Mesenteric fat pad (tissue), 1 donor: ENCODE data around the gene IL1RAP. TPM values are rescaled to one million over a fixed set of nuclear protein-coding genes. Genes with fewer than 3 reads are reported as not detected.

ENCODE experiments used
- DNase-seq: peaks from one replicate; pipeline ENCODE4 v3.0.0-alpha.2; 2020; ENCODE audit warnings: low spot score
- total RNA-seq: library from RNA; stranded (reverse); fragmentation: NEBNext Ultra II Directional; extraction: Animal tissue kit (Norgen Biotek cat#: 25700); gene quantifications from one replicate; pipeline ENCODE4 v1.2.1, GENCODE V29; 2021
- donor health status: DM: yes; HTN: yes; CAD: no.

The IL1RAP gene
- total RNA-seq, 1 donor from 2014 or later = 21.5 TPM

DNA sequence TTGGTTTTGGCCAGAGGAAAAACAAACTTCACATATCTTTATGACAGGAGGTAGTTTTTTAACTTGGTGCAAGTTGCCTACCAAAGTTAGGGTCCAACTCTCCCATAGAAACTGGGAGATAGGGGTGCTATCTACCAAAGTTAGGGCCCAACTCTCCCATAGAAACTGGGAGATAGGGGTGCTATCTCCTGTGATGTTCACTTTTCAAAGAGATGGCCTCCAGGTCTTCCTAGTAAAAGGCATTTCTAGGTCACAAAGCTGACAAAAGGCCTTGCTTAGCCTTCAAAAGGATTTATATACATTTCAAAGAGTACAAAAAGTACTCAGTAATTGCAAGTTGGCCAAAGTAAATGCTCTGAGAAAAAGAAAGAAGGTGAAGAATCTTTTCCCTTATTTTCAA lies 27.1 kb downstream of the IL1RAP start:
- no peak for DNase-seq

DNA sequence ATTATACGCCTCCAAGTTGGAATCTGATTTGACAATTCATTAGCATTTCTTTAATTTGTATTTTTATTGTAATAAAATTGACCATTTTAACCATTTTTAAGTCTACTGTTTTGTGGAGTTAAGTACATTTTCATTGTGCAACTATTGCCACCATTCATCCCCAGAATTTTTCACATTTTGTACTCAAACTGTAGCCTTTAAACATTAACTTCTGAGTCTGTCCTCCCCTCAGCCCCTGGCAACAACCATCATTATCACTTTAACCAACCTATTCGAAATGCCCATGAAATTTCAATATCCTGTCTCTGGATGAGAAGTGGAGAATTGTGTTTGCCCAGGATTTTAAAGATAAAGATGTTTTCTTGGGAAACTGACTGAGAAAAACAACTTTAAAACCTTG lies 27.7 kb downstream of the IL1RAP start:
- DNase-seq = no peak

DNA sequence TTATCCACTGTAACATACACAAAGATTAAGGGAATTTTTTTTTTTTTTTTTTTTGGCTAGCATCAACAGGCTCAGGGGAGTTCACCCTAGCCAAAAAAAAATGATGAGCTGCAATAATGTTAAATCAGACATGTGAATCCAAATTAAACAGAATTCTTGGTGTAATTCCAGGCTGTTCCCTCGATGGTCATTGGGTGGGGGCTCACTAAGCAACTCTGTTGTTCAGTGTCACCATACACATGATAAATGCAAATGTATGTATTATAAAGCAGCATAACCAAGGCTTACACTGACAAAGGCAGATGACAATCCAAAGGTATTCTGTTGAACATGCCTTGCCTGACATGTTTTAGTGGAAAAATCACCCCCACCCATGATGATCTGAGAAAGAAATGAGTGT lies 29.0 kb downstream of the IL1RAP start:
- no peak for DNase-seq

DNA sequence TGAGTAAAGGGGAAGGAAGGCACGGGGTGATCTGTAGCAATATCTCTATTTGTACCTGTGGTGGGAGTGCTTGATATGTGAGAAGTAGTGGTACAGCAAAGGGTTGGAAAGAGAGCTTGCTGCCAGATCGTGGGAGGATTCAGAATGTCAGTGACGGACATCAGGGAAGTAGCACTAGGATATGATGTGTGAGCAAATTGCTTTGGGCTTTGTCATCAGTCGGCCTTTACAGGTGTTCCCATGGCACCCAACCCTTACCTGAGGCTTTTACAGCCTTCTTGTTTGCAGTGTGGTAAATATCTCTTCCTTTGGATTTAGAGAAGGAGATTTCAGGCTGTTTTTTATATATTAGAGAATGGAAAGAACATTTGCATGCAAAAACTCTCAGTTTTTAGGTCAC lies 29.8 kb downstream of the IL1RAP start:
- no peak for DNase-seq

DNA sequence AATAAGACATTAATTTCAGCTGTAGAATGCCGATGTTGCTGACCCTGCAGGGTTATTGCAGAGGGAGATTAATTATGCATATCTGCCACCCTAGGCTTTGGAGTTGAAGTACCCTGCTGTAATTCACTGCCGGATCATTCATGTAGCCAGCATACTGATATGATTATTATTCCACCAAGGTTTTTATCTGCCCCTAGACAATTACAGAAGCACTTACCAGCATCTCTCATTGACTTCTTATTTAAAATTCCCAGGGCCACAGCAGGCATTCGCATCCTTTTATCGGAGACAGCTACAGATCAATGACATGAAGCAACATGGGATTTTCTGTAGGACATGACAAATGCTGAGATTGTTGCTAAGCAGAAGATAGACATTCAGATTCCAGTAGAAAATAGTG lies 31.3 kb downstream of the IL1RAP start:
- DNase-seq = no peak

DNA sequence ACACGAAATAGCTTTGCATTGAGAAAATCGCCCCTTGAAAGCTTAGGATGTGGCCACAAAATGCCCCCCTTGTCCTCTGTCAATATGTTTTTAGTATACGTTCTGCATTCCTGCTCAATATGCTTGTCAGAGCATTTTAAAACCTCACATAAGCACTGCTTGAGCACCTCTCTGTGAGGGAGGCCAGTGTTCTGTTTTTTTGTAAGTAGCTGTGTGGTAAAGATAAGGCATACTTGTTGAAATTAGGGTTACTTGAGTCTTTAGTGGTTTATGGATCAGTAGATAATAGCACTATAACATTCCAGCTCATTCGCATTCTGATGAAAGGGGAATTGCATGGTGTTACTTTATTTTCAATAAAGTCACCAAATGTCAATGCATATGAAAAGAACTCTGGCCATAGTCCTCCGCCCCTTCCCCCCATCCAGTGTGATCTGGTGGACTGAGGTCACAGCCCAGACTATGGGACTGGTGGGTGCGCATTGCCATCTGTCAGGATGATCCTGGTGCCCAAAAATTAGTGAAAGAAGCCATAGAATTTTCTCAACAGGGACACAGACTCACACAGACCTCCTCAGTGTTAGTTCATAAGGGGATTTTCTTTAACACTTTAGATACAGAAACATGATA lies 33.1 kb downstream of the IL1RAP start:
- DNase-seq = no peak

DNA sequence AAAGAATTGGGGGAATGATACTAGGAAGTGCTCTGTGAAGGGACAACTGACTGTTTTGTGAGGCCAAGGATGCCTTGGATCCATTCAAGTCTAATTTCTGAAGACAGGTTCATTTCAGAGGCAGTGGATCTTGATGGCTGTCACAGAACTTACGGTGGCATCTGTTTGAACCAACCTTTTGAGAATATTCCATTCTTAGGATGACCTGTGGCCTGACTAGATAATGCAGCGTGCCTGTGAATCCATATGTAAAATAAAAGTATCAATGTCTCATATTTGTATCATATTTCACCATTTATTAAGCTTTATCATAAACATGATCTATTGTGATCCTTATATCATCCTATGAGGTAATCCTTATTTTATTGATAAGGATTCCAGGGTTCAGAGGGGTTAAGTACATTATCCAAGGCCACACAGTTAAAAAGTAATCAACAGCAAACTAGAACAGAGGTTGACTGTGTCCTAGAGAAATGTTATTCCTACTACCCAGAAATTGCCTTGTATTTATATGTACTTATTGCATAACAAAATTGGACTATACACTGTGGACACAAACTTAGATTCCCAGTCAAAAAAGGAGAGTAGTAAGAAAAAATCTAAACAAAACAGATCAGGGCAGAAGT lies 34.3 kb downstream of the IL1RAP start:
- no peak for DNase-seq

DNA sequence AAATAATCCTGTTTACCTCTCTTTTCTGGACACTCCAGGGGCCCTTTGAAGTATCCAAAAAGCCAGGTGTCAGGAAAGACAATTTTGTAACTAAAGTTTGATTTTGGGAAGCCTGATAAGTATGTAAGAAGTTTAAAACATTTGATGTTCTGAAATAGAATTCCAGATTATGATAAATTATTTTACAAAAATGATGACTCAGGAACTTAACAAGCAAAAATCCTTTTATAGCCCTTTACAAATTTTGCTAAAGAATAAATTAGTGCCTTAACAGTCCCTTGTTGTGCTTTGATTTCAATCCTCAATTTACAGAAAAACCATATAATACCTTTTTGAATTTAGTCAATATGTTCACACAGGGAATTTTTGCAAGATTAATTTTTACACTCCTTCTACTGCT lies 38.1 kb downstream of the IL1RAP start:
- DNase-seq = no peak

DNA sequence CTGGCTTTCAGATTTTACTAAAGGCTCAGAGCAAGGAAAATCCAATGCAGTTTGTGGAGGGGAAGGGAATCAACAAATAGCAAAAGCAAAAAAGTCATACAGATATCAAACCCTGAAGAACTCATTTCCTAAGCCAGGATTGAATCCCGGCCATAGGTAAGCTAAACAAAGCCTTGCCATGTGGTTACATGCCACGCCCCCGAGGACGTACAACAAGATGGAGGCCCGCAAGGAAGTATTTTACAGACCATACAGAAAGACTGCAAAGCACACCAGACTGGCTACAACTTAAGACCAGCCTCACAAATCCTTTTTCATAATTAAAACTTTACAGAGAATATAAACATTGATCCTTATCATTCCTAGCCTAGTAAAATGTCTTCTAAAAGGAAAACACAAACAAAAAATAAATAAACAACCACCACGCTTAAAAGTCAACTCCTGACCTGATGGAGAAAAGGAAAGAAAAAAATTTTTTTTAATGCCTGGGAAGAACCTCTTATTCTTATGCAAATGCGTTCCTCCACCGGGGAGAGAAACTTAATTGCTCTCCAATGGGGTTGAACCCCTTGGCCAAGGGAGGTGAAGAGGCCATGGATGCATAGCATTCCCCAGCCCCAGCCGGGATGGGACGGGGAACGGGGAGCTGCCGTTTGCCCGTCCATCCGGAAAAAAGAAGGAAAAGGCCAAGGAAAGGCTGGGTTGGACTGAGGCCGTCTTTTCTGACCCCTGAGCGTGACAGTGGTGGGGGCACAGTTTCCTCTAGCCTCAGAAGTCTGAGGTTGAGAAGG lies 39.3 kb downstream of the IL1RAP start:
- no peak for DNase-seq

DNA sequence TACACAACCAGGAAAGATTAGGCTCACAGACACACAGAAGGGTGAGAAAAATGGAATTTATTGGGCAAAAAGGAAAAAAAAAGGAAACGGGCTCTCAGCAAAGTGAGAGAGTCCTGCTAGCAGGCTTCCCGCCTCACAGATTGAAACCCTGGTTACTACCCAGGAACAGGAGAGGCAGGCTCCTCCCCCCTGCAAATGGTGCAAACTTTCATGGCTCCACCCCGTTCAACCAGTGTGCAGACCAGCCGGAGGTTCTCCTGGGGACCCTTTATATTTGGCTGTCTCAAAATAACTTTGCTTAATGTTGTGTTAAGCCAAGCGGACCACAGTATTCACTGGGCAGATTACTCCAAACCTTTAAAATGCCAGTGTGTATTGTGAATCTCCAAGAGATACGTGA lies 40.3 kb downstream of the IL1RAP start:
- no peak for DNase-seq

DNA sequence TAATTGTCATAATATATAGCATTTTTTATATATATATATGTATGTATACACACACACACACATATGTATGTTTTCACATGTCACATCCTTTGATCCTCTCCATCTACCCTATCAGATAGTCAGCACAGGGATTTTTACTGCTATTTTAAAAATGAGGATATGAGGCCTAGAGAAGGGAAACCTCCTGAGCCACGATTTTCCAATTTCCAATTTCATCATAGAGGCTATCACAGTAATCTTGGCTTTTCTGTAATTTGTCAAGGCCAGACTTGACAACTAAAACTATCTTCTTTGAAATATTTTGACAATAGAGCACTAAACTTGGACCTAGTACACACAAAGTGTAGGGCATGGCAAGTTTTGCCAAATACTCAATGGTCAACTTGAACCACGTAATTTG lies 42.5 kb downstream of the IL1RAP start:
- DNase-seq = no peak

DNA sequence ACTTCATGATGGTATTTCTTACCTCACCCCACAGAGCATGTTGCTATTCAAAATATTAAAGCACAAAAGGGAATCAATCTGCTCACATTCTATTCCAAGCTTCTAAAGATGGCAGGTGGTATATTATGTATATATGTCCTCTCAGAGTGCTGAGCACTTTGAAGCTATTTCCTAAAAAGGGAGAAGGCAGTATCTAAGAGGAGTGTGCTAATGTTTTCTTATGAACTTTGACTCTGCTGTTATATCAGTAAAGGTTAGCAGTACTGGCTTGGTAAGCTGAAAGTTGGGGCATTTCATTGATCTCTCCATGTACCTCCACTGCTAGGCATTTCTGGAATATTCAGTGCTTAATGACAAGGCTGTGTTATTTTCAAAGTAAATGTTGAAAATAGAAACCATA lies 43.4 kb downstream of the IL1RAP start:
- no peak for DNase-seq

DNA sequence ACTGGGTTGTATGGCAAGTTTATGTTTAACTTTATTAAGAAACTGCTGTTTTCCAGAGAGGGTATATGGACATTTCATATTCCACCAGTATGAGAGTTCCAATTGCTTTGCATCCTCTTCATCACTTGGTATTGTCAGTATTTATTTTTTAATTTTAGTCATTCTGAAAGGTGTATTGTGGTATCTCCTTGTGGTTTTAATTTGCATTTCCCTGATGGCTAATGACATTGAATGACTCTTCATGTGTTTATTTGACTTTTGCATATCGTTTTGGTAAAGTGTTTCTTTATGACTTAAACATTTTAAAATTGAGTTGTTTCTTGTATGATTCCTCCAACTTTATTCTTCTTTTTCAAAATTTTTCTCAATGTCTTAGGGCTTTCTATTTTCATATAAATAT lies 44.4 kb downstream of the IL1RAP start:
- no peak for DNase-seq

DNA sequence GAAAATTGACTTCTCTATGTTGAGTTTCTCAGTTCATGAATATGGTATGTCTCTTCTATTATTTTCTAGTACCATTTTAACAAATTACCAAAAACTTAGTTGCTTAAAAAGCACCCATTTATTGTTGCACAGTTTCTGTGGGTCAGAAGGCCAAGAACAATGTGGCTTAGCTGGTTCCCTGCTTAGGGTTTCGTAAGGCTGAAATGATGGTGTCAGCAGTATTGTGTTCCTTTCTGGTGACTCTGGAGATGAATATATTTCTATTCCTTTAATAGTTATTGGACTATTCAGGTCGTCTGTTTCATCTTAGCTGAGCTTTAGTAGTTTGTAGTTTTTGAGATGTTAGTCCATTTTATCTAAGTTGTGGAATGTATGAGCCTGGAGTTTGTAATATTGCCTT lies 44.9 kb downstream of the IL1RAP start:
- no peak for DNase-seq

DNA sequence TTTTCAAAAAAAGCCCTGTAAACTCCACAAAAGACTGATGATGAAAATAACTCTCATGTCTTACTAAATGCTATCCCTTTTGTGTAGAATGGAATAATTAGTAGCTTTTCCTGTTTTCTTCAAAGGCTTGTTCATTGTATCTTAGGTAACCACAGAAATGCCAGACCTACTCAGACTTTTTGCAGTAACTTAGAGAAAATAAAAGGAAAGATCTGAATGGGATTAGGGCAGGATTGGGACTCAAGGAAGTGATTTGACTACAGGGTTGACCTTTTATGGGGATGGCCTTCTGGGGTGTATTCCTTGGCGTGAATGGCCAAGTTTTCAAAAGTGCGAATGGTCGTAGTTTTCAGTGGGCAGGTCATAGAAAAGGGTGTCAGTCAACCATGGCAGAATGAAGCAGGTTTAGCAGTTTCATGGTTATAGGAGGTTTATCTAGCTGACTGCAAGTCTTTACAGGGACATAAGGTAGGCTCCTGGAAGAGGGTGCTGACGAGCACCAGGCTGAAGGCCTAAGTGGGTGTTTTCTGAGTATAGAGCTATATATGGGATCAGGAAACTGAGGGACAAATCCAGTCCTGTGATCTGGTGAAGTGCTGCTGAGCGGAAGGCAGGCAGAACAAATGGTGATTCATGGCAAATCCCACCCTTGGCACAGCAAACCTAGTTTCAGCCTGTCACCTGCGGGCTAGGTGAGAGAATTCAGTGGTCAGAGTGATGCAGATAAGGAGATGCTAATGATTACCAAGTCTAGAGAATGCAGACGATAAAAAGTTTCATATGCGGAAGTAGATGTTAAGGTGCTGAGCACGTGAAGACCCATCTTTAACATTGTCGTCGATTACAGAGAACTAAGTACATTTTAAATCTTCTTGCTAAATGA lies 46.4 kb downstream of the IL1RAP start:
- DNase-seq = no peak

DNA sequence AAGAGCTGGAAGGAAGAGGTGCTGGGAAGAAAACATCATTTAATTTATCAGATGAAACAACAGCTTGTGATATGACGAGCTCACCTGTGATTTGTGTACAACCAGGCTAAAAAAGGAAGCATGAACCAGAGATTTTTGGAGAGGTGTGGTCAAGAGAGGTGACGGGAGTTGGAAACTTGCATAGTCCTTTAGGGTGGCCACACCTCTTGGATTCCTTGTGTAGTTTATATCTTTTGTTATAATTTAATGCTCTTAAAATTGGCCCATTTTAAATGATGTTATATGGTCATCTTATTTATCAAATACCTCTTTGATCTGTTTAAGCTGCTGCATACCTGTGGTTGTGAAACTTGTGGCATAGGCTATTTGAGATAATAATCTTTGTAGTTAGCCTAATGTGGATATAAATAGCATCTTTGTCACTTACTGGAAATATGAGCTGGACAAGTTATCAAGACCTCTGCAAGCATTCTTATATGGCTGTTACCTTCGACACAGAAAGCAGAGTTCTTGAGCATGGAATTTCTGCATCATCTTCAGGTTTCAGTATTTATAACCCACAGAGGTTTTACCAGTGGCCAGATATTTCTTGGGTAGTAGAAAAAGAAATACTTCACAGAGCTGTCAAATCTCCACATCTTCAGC lies 49.1 kb downstream of the IL1RAP start:
- no peak for DNase-seq

DNA sequence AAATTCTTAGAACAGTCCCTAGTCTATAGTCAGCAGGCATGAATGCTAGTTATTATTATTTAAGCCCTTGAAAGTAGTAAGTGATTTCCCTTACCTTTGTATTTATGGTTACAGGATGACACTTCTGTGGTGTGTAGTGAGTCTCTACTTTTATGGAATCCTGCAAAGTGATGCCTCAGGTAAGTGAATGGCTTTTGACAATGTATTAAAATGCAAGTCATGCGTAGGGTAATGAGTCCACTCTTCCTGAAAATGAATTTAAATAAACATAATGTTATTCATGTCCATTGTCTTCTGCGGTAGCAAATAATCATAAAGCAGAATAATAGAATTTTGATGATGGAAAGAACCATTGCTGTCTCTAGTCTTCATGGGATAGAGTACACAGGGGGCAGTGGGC lies 50.3 kb downstream of the IL1RAP start:
- no peak for DNase-seq

DNA sequence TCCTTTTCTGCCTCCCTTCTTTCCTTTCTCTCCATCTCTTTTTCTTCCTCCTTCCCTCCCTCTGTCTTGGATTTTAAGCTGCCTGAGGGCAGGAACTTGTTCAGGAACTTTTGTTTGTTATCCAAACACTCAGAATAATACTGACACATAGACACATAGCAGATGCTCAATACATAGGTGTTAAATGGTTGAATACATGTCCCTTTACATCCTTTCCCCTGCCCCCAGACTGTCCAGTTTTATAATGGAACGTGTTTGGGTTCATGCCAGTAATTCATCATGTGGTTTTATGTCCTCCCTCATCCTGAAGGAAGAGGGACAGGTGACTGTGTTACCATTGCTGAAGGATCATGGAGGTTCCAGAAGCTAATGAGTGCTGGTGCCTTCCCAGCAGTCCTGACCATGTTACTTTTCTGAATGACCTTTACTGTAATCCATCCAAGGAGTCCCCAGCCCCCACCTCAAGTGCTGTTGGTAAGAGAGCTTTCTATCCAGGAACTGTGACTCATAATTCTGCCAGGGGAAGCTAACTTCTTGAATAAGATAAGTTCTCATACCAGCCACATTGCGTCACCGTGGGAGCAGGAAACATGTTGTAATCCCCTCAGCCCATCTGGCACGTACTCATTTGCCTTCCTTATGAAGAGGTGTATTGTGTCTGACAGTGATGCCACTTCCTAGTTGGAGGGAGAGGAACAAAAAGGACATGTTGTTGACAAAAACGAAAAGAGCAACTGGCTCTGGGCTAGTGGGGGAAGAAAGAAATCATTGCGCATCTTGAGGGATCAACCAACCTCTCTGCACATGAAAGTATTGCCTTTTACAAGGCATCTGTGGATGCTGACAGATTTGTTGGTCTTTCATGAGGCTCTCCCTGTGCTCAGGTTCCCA lies 52.4 kb downstream of the IL1RAP start:
- DNase-seq = no peak

DNA sequence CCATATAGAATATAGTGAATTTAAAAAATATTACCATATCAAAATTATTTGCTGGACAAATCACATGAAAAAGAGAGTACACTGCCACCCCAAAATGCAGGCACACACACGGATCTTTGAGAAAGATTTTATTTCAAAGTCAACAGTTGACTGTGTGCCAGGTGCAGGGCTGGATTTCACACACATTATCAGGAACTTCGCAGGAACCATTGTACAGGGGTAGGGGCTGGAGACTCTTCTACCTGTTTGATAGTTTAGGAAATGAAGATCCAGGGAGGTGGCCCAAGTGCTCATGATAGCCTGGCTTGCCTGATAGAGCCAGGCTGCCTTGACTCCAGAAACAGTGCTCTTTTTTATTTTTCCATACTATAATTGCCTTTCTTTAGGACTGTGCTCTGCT lies 54.2 kb downstream of the IL1RAP start:
- DNase-seq = no peak

DNA sequence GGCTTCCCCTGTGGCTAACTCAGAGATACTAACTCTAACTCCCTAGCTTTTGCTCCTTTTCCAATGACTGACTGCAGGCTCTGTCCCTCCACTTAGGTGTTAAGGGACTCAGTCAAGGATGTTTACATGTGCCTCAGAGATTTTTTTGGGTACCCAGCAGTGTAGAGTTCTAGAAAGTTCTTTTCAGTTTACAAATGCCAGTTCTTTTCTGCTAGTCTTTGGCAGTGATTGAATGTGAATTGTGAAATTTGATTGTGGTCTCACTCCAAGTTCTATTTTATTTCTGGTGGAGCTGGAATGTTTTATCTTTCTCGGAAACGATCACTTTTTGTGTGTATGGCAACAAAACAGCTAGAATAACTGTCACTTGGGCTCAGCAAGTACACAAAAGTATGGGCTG lies 60.6 kb downstream of the IL1RAP start:
- no peak for DNase-seq
